Measurements from ENCODE around the gene VAMP8. TPM values are rescaled to one million over a fixed set of nuclear protein-coding genes. Genes with fewer than 3 reads are reported as not detected.
A peak's percentile ranks its signal among the peaks of the same experiment; 100 is the strongest.

Gene VAMP8
- total RNA-seq, 1 experiment from 2014 or later: 52.0 TPM

GRCh38 chr2:85538507-85539360 is 38.7 kb upstream of the VAMP8 start, which contains the start of gene MAT2A (continued):
- peak; percentile 71; the same call in 1 of the 2 replicates for TF ChIP-seq ESRRA (CRISPR knock-in tag; IDR thresholded peaks at IDR 0.05; ENCODE audit: borderline replicate concordance)
- TF ChIP-seq MAX (CRISPR knock-in tag; IDR thresholded peaks at IDR 0.05): peak; percentile 76
- no peak for TF ChIP-seq PRRX2 (CRISPR knock-in tag; IDR thresholded peaks at IDR 0.05)
- TF ChIP-seq E2F1 (CRISPR knock-in tag; IDR thresholded peaks at IDR 0.05): no peak
- 0 out of 2 replicates have a peak, but pooled peaks have one; percentile 58 for TF ChIP-seq TCF7 (CRISPR knock-in tag; IDR thresholded peaks at IDR 0.05; ENCODE audit: low read depth)
- peak; percentile 58 for TF ChIP-seq TEAD4 (CRISPR knock-in tag; IDR thresholded peaks at IDR 0.05)
- TF ChIP-seq RORB (CRISPR knock-in tag; IDR thresholded peaks at IDR 0.05): 0 out of 2 replicates have a peak, but pooled peaks have one; percentile 7
- TF ChIP-seq, protein P1, sequence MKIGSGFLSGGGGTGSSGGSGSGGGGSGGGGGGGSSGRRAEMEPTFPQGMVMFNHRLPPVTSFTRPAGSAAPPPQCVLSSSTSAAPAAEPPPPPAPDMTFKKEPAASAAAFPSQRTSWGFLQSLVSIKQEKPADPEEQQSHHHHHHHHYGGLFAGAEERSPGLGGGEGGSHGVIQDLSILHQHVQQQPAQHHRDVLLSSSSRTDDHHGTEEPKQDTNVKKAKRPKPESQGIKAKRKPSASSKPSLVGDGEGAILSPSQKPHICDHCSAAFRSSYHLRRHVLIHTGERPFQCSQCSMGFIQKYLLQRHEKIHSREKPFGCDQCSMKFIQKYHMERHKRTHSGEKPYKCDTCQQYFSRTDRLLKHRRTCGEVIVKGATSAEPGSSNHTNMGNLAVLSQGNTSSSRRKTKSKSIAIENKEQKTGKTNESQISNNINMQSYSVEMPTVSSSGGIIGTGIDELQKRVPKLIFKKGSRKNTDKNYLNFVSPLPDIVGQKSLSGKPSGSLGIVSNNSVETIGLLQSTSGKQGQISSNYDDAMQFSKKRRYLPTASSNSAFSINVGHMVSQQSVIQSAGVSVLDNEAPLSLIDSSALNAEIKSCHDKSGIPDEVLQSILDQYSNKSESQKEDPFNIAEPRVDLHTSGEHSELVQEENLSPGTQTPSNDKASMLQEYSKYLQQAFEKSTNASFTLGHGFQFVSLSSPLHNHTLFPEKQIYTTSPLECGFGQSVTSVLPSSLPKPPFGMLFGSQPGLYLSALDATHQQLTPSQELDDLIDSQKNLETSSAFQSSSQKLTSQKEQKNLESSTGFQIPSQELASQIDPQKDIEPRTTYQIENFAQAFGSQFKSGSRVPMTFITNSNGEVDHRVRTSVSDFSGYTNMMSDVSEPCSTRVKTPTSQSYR (CRISPR knock-in tag; IDR thresholded peaks at IDR 0.05): peak; percentile 68; the same call in 1 of the 2 replicates
- TF ChIP-seq FOXK1 (CRISPR knock-in tag; IDR thresholded peaks at IDR 0.05): peak; percentile 66; the same call in 1 of the 2 replicates
- TF ChIP-seq, protein P2, sequence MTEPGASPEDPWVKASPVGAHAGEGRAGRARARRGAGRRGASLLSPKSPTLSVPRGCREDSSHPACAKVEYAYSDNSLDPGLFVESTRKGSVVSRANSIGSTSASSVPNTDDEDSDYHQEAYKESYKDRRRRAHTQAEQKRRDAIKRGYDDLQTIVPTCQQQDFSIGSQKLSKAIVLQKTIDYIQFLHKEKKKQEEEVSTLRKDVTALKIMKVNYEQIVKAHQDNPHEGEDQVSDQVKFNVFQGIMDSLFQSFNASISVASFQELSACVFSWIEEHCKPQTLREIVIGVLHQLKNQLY (CRISPR knock-in tag; IDR thresholded peaks at IDR 0.05): no peak; the same call in 1 of the 2 replicates
- TF ChIP-seq JUN (CRISPR knock-in tag; IDR thresholded peaks at IDR 0.05): no peak; the same call in 1 of the 2 replicates
- no peak for TF ChIP-seq PRDM15 (CRISPR knock-in tag; IDR thresholded peaks at IDR 0.05)
- peak; percentile 96 for TF ChIP-seq MYBL2 (CRISPR knock-in tag; IDR thresholded peaks at IDR 0.05)
- TF ChIP-seq ZNF416 (CRISPR knock-in tag; IDR thresholded peaks at IDR 0.05): no peak; the same call in 1 of the 2 replicates
- TF ChIP-seq ZNF263 (CRISPR knock-in tag; IDR thresholded peaks at IDR 0.05; ENCODE audit: low read depth): no peak
- TF ChIP-seq, protein P3, sequence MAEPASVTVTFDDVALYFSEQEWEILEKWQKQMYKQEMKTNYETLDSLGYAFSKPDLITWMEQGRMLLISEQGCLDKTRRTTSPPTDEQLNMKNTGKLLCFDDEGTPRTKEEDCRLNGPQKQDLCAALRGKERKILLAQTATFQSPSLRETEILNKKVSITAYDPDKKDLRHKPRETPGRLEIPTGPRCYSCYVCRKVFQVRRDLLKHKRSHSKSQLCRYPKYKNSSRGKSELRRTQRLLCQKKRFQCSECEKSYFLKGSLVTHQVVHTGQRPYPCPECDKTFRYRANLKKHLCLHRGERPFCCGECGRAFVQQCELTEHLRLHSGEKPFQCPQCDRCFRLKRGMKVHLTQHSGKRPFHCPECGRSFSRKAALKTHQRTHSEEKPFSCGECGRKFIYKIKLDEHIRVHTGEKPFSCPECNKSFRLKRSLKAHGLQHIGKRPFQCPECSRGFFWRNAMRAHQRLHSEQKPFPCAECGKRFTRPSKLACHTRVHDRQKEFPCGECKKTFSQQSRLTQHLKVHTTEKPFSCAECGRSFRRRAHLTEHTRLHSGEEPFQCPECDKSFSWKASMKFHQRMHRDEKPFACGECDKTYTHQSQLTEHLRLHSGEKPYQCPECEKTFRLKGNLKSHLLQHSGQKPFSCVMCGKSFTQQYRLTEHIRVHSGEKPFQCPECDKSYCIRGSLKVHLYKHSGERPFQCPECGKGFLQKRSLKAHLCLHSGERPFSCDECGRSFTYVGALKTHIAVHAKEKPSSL (CRISPR knock-in tag; conservative IDR thresholded peaks at IDR 0.05): no peak
- peak; percentile 91 for TF ChIP-seq ARID4B (CRISPR knock-in tag; IDR thresholded peaks at IDR 0.05; ENCODE audit: borderline replicate concordance)
- TF ChIP-seq ZNF671 (CRISPR knock-in tag; IDR thresholded peaks at IDR 0.05): no peak
- TF ChIP-seq CBFB (CRISPR knock-in tag; IDR thresholded peaks at IDR 0.05; ENCODE audit: low read depth): no peak
- TF ChIP-seq ZNF396 (CRISPR knock-in tag; IDR thresholded peaks at IDR 0.05; ENCODE audit: borderline replicate concordance): no peak
- no peak for TF ChIP-seq SMAD3 (CRISPR knock-in tag; IDR thresholded peaks at IDR 0.05; ENCODE audit: borderline replicate concordance)
- TF ChIP-seq, protein P4, sequence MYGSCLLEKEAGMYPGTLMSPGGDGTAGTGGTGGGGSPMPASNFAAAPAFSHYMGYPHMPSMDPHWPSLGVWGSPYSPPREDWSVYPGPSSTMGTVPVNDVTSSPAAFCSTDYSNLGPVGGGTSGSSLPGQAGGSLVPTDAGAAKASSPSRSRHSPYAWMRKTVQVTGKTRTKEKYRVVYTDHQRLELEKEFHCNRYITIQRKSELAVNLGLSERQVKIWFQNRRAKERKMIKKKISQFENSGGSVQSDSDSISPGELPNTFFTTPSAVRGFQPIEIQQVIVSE (CRISPR knock-in tag; IDR thresholded peaks at IDR 0.05; ENCODE audit: borderline replicate concordance): peak; percentile 80; the same call in 1 of the 2 replicates
